ENCODE data around the gene SCP2. TPM values are rescaled to one million over a fixed set of nuclear protein-coding genes. Genes with fewer than 3 reads are reported as not detected.

SCP2 gene
- 92.8 TPM for total RNA-seq

DNA sequence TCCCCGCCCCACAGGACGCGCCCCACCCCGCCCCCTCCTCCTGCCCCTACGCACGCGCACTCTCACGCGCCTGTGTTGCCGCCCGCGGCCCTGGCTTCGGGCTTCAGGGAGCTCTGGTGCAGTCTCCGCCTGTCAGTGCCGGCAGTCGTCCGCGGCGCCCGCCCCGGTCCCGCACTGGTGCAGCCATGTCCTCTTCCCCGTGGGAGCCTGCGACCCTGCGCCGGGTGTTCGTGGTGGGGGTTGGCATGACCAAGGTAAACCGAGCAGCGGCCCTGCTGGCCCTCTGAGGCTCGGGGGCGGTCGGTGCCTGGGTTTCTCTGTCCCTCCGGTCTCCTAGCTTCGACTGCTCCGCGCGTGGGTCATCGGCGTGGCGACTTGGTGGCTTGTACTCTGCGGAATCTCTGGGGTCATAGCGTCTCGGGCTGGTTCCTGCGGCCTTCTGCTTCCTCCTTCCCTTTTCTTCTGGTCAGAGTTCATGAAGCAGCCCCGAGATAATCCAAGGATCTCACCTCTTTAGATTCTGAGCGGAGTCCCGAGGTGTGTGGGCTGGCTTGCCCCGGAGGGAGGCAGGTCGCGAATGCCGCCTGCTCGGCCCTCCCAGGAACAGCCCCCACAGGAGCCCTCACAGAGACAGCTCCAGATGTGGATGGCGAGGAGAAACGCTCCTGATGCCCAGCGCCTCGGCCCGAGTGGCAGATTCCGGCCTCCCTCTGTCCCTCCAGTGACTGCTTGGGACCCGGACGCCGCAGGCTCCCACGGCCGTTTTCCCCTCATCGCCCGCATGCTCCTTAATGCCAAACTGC lies at the start of gene SCP2:
Gene SCP2 (plus strand): TSS at position 65 of the 803 bp plus-strand sequence. CDS start 121 bp downstream, at position 186.
- DNase-seq, result peak; percentile 88

DNA sequence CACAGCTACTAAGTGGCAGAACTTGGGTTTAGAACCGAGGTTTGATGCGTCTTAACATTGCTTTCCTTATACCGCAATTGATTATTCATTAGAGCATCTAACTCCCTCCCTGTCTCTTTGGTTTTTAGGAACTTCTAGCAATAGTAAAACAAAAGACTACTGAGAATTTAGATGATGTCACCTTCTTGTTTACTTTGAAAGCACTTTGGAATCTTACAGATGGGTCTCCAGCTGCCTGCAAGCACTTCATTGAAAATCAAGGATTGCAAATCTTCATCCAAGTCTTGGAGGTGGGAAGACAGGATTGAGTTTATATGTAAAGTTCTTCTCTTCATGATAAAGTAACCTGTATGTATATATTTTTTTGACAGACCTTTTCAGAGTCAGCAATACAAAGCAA lies 49.5 kb upstream of the SCP2 start:
- DNase-seq, result no peak

GRCh38 chr1:52880206-52880605 lies 46.9 kb upstream of the SCP2 start:
- DNase-seq, result no peak

DNA sequence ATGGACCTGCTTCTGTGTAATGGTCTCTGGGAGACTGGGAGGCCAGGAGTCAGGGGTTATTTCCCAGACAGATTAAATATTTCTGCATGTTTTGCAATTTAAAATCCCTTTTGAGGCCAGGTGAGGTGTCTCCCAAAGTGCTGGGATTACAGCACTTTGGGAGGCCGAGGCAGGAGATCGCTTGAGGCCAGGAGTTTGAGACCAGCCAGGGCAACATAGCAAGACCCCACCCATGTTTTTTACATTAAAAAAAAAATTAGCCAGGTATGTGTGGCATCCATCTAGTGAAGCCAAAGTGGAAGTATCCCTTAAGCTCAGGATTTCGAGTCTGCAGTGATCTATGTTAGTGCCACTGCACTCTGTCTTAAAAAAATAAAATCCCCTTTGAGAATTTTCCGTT lies 39.6 kb upstream of the SCP2 start:
- no peak for DNase-seq

DNA sequence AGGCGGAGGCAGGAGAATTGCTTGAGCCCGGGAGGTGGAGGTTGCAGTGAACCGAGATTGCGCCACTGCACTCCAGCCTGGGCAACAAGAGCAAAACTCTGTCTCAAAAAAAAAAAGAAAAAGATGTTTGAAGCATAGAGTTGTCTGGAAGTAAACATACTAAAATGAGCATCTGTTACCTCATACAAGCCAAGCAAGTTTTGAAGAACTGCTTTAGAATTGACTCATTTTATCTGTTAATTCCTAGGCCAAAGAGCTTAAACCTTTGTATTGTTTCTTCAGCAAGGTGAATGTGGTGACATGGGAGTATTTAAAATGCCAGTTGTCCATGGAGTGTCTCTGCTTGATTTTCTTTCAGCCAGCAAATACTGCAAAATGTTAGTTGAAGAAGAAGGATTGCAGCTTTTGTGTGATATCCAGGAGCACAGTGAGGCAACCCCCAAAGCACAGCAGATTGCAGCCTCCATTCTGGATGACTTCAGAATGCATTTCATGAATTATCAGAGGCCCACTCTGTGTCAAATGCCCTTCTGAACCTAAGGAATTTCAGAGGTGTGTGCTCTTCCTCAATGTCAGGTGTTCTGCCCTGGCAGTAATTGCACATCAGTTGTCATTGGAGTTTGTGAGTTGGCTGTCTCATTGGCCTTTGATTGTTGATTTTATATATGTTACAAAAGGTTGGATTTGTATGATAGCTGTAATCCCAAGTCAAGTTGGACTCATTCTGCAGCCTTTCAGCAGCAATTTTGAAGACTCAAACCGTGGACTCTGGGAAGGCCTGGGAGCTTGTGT lies 34.5 kb upstream of the SCP2 start:
- no peak for DNase-seq

DNA sequence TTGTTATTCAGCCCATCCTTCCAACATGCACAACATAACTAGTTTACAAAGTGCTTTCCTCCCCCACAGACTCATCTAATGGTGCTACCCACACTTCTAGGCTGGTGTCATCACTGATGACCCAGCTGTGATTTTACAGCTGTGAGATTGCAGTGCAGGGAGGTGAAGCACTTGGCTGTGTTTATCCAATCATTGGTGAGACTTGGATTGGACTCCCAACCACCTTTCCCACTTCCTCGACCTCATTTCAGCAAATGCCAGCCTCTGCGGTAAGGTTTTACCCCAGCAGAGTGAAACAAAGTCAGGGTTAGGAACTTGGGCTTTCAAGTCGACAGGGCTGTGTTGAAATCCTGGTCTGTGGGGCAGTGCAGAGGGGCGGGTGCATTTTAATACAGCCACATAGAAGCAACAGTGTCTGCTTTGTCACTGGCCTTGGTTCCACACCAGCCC lies 27.6 kb upstream of the SCP2 start:
- no peak for DNase-seq

DNA sequence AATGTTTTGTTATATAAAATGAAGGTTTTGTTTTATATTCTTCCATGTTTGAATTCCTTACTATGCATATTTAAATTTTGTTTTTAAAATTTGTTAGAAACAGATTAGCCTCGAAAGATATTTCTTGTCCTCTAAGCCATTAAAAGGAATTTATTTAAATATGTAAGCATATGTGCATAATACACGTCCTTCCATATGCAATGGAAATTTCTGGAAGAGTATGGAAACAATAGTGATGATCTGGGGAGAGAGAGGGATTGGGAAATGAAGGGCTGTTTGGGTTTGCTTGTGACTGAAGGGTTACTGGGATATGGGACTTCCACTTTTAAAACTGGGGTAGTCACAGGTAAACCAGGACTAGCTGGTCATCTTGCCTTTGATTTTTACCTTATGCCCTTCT lies 26.7 kb upstream of the SCP2 start:
- DNase-seq, result no peak

DNA sequence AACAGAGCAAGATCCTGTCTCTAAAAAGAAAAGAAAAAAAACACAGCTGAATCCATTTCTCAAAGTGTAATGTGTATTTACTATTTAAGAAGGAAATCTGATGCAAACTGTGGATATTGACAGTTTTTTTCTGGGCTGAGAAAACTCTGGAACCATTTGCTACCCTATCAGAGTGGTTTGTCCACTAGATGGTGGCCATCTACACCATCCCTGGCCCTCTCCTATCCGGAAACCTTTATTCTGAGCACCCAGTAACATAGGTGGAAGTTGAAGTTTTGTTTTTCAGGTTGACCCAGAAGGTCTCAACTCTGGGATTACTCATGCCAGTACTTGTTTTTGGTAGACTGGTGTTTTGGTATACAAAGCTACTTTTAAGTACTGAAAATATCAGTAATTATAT lies 25.7 kb upstream of the SCP2 start:
- no peak for DNase-seq

DNA sequence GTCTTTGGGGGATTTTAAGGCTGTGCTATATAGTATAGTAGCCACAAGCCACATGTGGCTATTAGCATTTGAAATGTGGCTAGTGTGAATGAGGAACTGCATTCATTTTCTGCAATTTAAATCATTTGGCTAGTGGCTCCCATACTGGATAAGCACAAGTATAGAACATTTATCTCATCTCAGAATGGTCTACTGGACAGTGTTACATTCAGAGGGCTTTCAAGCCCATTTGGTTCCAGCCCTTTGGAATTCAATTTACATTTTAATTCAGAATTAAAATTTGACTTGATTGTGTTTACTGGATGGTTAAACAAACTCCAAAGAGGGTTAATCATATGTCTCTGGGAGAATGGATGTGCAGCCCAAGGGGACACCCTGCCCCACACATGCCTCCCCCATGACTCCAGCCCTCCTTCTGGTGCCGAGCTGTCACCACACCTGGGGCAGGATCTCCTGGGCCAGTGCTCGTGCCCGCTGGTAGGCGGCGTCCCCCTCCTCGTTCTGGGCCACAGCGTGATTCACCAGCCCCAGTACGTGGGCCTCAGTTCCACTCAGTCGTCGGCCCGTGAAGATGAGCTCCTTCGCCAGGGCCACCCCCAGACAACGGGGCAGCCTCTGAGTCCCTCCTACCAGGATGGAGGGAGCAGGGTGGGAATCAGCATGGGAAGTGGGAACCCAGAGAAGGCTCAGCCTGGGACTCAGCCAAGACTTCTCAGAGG lies 22.7 kb upstream of the SCP2 start:
- DNase-seq, result no peak

- peak; percentile 56 for DNase-seq
Measured at GRCh38 chr1:52904927-52905698, 22.0 kb upstream of the SCP2 start.

DNA sequence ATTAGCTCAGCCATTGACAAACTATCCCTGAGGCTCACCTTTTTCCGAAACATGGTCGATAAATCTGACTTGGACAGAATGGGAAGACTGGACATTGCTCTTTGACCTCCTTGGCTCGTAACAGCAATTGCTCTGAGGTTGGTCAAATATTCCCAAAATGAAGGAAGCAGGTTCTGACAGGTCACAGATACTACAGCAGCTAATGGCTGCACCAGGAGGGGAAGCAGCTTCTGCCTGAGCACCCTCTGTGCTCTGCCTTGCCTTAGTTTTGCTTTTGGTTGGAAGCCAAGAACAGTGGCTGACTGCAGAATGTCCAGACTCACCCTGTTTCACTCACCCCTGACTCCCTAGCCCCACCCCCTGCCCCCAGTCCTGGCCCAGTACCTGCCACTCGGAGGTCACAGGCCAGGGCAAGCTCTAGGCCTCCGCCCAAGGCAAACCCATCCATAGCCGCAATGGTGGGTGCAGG lies 20.9 kb upstream of the SCP2 start:
- no peak for DNase-seq

DNA sequence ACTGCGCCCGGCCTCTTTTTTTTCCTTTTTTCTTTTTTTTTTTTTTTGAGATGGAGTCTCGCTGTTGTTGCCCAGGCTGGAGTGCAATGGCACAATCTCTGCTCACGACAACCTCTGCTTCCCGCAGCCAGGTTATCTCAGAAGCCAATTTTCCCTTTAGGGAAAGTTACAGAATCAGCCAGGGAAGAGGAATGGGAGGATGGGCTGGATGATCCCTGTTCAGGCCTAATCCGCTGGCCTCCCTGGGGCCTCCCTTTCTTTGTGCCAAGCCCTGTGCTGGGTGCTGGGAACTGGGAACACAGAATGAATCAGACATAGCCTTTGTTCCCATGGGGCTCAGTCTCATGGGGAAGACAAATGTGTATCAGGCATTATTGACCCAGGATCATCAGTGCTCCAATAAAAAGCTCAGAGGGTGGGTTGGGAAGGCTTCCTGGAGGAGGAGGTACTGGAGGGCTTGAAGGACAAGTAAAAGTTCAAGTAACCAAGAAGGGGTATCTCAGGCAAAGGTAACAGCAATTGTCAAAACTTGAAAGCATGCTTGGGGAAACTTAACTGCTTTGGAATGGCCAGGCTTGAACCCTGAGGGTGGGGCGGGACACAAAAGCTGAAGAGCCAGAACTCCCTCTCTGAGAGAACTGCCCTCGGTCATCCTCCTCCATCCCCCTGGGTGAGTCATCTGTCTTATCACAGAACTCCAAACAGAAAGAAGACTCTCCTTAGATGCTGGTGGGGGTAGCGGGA lies 19.8 kb upstream of the SCP2 start:
- no peak for DNase-seq

DNA sequence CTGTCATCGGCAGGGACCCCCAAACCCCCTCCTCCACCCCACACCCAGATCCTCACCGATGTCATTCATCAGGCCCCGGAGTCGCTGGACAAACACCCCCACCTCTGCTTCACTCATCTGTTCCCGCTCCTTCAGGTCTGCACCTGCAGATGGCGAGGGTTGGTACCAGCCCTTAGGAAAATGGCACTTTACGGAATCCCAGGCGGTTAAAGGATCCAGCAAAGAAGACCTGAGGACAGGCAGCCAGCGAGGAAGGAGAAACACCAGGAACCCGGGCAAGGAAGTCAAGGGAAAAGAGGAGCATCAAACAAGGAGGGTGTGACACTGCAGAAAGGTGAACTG lies 19.3 kb upstream of the SCP2 start:
- no peak for DNase-seq

GRCh38 chr1:52911541-52911940 lies 15.5 kb upstream of the SCP2 start:
- DNase-seq, result no peak

DNA sequence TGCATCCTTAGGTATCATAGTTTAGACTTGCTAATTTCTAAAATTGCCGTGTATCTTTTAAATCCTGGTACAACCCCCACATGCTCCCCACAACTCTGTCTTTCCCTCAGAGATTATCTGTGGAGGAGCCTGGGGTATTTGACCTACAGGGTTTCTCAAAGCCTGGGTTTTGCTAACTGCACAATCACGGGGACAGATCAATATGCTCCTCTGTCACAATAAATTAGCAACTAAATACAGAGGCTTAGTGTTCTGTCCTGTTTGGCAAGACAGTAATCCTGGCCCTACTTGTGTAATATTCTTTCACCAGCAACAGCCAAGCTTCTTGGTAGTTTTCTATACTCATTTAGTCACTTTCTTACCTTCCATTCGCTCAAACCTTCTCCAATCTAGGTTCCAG lies 14.1 kb upstream of the SCP2 start:
- DNase-seq, result no peak

- DNase-seq, result no peak
Measured at GRCh38 chr1:52913537-52913936, 13.5 kb upstream of the SCP2 start.

DNA sequence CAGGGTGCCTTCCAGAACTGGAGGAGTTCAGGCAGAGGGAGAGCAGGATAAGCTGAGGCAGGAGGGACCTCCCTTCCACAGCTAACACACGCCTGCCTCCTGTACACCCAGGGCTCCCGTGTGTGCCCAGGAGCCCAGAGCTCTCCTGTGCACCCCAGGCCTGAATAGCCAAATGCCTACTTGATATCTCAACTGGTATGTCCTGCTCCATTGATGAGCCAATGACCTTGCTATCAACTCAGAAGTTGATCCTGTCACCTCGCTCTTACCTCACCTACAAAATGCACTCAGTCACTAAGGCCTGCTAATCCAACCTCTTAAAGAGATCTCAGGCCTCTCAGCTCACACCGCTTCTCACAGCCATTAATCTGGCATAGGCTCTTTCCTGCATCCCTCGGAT lies 12.6 kb upstream of the SCP2 start:
- DNase-seq, result no peak

- DNase-seq, result no peak
Measured at GRCh38 chr1:52915211-52915854, 11.7 kb upstream of the SCP2 start.

- no peak for DNase-seq
Measured at GRCh38 chr1:52915855-52916220, 11.2 kb upstream of the SCP2 start.

- DNase-seq, result no peak
Measured at GRCh38 chr1:52916241-52916975, 10.7 kb upstream of the SCP2 start.

All from tongue (tissue), 2 donors.